HL-60/S4 treated with retinoic acid at 250 ng/mL for 4 days and 3 days (cell line): ENCODE measurements around the gene DOCK11.
"Not testable (repeated sequence)": the region's sequence is repeated elsewhere in the genome, so short reads cannot be mapped to it uniquely, and the experiment has no call there.

Source experiments
- in situ Hi-C: fragments of 300-500 bp; cut with MboI; formaldehyde crosslinking; loops from 2 replicates; pipeline ENCODE4 v1.7.0; 2022; ENCODE audit warnings: low sequenced_read_pairs

DOCK11 gene

DNA sequence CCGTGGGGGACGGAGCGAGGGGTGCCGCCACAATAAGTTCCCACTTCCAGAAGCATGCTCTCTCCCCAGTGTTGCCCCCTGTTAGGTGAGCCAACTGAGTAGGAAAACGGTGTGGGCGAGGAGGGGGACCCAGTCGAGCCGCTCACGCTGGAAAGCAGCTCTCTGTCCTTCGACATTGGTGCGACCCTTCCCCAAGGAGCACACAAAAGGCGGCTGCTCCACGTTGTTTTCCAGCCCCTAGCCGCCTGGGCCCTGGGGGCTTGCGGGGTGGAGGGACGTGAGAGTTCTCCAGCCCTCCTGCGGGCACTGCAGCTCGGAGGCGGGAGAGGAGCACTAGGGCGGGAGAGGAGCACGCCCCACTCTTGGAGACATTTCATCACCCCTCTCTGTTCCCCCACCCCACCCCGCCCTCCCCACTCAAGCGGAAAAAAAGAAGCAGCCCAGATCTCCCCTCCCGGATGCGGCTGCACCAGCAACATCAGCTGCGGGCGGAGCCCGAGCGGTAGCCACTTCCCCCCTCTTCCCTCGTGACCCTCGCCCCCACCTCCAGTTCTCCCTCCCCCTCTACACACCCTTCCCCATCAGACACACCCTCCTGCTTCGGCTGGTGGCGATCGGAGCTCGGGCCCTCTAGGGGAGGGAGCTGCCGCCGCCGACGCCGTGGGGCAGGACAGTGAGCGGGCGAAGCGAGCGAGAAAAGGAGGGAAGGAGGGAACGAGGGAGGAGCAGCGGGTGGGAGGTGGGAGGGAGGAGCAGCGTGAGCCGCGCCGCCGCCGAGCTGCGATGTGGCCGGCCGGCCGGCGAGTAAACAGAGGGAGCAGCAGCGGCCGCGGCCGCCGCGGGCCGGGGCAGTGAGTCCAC is at the start of gene DOCK11:
DOCK11 (plus strand) TSS at position 755 of the 861 bp plus-strand sequence. CDS start 157 bp downstream, outside the sequence.
- in situ Hi-C loops, result no loop called here

DNA sequence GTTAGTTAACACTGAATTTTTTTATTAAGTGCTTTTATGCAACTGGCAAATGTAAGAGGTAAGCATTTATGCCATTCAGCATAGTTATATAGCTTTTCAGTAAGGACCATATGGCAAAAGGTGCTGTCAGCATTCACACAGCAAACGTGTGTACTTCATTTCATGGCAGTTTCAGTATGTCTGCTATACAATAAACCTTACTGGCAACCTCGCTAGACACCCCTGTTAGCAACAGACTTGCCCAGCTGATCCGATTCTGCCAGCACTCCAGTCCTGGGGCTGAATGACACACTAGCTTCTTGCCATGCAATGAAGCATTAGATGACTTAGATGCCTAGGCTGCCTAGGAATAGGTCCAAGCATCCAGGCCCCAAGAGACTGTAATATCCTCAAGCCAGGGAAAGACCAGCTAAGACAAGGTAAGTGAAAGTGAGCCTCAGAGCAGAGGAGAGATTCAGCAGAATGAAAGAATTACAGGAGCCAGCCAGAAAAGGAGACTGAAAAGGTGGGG is 47.3 kb upstream of the DOCK11 start:
- in situ Hi-C loops, result no loop called here

DNA sequence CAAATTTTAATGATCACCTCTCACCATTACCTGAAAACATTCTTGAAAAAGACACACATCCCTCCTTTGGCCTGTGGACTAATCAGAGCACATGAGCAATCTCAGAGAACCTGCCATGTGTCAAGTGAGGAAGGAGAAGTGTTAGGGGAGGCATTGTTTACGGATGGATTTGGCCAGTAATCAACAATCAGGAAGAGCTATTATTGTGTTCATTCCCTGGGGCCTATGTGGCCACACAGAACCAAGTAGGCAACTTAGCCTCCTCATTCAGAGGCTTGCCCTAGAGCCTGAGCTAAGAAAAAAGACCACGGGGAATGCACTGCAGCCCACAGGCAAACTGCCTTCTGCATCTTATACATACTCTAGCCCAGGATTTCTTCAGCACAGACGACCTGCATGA is 40.6 kb upstream of the DOCK11 start:
- in situ Hi-C loops, result loop anchor here (25.0 kb wide), 1 partner anchor 132 kb away; no protein-coding TSS in a partner anchor

DNA sequence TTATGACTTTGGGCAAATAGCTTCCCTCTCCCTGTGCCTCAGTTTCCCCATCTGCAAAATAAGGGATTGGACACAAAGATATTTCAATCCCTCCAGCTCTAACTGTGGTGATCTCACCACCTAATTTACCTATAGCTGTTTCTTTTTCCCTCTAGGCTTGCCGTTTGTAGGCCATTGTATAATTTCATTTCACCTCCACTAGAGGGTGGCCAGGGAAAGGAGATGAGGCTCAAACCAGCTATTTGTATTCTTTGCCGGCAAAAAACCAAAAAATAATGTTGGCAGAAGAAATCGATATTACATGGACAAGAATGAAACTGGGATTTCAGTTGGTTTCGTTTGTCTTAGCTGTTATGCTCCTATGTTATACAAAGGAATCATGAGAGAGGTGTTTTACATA is 36.1 kb upstream of the DOCK11 start:
- in situ Hi-C loops, result loop anchor here (25.0 kb wide), 1 partner anchor 128 kb away; no protein-coding TSS in a partner anchor

DNA sequence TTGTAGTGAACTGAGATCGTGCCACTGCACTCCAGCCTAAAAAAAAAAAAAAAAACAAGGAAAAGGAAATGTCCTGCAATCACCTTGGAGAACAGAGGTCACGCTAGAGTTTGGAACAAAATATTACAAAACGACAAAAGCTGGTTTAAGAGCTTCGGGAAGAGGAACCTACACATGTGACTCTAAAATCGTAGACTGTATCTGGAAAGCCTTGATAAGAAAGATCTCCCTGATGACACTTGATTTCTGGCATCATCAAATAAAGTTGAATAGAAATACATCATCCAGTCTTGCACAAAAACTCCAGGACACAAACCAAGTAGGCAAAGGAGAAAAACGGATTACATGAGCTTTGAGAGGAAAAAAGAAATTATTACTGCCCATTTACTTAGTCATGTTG is 31.1 kb upstream of the DOCK11 start:
- in situ Hi-C loops, result loop anchor here (25.0 kb wide), 1 partner anchor 123 kb away; no protein-coding TSS in a partner anchor

DNA sequence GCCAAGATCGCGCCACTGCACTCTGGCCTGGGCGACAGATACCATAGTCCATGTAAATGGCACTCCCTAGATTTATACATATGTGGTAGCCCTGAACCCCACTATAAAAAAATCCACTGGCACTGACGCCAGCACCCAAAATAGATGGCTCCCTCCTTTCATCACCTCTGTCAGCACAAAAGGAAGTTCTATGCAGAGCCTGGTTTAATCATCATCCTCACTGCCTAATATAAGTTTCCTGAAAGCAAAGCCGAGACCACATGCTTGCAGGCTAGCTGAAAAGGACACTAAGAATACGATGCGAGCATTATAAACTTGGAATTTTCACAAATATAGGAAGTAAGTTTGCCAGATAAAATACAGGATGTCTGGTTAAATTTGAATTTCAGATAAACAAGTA is 27.5 kb upstream of the DOCK11 start:
- in situ Hi-C loops, result loop anchor here (25.0 kb wide), 1 partner anchor 119 kb away; no protein-coding TSS in a partner anchor

DNA sequence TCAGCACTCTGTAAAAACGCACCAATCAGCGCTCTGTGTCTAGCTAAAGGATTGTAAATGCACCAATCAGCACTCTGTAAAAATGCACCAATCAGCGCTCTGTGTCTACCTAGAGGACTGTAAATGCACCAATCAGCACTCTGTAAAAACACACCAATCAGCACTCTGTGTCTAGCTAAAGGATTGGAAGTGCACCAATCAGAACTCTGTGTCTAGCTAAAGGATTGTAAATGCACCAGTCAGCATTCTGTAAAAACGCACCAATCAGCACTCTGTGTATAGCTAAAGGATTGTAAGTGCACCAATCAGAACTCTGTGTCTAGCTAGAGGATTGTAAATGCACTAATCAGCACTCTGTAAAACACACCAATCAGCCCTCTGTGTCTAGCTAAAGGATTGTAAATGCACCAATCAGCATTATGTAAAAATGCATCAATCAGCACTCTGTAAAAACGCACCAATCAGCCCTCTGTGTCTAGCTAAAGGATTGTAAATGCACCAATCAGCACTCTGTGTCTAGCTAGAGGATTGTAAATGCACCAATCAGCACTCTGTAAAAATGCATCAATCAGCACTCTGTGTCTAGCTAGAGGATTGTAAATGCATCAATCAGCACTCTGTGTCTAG is 24.8 kb upstream of the DOCK11 start:
- in situ Hi-C loops, result loop anchor here (25.0 kb wide), 1 partner anchor 116 kb away; no protein-coding TSS in a partner anchor

DNA sequence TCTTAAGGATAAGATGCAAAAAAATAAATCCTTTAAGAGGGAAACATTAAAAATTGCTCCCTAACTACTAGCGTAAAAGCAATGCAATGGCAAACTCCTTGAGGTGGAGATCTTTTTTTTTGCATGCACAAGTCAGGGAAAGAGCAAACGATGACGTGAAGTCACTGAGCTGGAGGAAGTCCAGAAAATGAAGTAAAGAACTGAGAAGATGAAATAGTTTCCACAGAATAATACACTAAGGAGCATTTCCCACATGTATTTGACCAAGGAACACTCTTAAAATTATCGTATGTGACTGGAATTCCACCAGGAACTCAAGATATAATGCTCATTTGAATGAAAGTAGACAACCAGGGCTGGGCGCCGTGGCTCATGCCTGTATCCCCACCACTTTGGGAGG is 21.0 kb upstream of the DOCK11 start:
- in situ Hi-C loops, result loop anchor here (25.0 kb wide), 1 partner anchor 113 kb away; no protein-coding TSS in a partner anchor

DNA sequence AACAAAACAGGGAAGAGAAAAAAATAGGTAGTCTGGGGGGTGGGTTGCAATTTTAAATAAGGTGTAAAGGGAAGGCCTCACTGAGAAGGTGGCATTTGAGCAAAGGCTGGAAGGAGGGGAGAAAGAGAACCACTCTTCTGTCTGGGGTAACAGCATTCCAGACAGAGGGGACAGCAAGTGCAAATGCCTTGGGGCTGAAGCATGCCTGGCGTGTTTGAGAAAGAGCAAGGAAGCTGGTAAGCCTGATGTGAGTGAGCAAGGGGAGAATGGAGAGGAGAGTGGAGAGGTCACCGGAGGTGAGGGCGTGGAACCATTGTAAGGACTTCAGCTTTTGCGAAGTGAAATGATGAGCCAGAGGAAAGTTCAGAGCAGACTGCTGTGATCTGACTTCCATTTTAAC is 19.7 kb upstream of the DOCK11 start:
- in situ Hi-C loops, result no loop called here

DNA sequence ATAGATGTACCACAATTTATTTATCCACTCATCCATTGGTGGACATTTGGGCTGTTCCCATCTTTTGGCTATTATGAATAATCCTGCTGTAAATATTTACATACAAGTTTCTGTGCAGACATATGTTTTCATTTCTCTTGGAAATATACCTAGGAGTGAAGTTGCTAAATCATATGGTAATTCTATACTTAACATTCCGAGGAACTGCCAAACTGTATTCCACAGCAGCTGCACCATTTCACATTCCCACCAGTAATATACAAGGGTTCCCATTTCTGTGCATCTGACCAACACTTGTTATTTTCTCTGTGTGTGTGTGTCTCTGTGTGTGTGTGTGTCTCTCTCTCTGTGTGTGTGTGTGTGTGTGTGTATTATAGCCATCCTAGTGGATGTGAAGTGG is 15.4 kb upstream of the DOCK11 start:
- in situ Hi-C loops, result no loop called here

DNA sequence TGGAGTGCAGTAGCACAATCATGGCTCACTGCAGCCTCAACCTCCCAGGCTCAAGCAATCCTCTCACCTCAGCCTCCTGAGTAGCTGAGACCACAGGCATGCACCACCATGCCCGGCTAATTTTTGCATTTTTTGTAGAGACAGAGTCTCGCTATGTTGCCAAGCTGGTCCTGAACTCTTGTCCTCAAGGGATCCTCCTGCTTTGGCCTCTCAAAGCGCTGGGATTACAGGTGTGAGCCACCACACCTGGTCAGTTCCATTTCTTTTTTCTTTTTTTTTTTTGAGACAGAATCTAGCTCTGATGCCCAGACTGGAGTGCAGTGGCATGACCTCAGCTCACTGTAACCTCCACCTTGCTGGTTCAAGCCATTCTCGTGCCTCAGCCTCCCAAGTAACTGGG is 13.2 kb upstream of the DOCK11 start:
- in situ Hi-C loops, result not testable (repeated sequence)

DNA sequence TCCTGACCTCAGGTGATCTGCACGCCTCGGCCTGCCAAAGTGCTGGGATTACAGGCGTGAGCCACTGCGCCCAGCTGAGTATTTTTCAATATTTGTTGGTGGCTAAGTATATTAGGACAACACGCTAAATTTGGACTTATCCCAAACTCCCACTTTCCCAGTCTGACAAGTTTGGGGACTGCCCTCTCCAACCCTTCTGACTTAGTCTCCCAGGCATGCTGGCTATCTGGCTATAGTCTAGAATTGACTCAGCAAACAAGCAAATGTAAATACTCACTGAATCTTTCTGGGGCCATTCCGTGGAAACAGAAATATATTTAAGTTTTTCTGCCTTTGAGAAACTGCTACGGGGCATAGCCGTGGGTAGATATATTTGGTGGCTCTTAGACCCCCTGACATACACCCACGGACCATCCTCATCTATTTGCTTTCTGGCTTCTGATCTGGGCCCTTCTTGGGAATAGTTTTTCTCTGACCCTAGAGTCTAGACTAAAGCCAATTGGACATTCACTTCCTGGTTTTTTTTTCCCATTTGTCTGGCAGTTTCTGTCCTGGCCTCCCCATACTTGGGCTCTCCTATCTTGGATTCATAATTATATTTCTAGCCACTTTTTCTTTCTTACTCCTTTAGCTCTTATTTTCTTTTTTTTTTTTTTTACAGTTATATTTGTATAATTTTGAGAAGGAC is 11.3 kb upstream of the DOCK11 start:
- in situ Hi-C loops, result no loop called here

DNA sequence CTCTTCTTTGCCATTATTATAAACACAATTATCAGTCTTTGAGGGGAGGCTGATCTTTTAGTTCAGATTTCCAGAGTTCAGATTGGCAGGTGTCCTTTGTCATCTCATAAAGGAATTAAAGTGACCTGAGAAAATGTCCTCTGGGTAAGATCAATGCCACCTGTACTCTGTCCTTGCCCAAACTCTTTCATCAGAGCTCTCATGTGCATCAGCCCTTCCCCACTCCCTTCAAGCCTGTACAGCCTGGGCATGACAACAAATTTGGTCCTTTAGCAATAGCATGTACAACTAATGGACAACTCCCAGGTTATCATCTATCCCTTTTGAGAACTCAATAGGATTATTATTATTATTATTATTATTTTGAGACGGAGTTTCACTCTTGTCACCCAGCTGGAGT is 8.9 kb upstream of the DOCK11 start:
- in situ Hi-C loops, result not testable (repeated sequence)

DNA sequence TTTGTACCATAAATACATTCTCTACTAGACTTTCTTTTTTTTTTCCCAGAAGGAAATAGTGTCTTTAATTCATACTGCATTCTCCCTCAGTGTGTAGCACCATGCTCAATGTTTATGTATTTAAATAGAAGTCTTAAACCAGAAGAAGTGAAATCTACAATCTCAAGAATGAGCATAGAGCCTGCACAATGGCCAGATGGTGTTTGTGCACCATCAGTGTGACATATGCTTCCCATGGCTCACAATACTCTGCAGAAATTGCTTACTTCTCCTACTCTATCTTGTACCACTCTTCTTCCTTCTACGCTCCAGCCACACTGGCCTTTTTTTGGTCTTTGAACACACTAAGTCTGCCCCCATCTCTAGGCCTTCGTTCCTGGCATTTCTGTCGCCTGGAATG is 2.6 kb upstream of the DOCK11 start:
- in situ Hi-C loops, result no loop called here

DNA sequence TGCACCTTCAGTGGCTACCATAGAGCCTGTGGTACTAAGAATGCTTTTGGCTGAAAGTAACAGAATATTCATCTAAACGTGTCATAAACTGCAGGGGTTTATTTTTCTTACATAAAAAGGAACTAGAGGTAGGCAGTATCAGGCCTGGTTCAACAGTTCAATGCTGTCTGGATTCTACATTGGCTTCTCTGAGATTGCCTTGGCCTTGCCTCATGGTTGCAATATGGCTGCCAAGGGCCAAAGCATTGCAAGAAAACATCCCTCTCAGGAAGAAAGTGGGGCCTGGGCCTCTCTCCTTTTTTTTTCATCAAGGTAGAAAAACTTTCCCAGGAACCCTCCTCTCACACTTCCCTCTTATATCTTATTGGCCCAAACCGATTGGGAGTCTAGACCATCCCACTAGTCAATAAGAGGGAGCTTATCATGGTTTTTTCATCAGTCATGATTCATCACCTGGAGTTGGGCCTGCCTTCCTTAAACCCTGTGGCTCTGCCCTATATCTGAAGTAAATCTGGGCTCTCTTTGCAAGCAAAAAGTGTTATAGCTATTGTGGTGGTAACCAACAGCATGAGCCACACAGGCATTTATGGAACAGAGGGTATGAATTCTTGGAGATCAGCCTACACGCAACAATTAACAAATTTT is 1.8 kb upstream of the DOCK11 start:
- in situ Hi-C loops, result no loop called here

DNA sequence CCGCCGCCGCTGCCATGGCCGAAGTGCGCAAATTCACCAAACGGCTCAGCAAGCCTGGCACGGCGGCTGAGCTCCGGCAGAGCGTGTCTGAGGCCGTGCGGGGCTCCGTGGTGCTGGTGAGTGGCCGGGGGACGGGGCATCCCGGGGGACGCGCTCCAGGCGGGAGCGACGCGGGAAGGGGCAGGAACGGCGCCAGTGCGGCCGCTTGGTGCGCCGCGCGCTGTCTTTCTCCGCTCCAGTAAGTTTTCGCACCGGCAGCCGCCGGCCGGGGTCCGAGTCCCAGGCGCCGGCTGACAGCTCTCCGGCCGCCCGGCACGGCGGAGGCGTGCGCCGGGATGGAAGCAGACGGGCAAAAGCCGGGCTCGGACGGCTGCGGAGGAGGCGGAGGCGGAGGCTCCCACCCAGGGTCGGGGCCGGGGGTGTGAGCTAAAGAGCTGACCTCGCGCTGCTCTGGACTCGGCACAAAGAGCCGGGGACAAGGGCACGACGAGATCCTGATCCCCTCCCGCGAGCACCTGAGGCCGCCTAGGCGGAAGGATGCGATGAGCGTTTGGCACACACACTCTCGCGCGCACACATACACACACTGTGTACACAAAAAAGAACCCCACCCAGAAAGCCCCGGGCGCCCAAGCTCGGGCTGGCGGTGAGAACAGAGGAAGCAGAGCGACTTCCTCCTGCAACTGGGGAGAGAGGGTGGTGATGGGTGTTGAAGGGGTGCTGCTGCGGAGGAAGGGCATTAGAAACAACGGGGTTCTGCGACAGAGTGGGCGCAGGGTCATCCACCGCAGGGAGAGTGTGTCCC is 545 bp downstream of the DOCK11 start:
- in situ Hi-C loops, result no loop called here

DNA sequence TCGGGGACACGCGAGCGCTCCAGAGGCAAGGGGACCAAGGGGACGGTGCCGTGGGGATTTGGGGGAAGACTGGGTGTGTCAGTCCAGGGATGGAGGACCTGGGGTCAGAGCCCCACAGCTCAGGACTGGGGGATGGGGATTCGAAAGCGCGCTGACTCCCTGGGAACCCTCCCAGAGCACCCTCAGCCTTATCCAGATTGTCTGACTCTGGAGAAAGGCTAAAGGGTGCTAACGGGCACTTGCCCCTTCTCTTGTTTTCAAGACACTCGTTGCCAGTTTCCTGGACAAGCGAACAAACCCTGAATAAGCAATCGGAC is 1.1 kb downstream of the DOCK11 start:
- in situ Hi-C loops, result no loop called here

DNA sequence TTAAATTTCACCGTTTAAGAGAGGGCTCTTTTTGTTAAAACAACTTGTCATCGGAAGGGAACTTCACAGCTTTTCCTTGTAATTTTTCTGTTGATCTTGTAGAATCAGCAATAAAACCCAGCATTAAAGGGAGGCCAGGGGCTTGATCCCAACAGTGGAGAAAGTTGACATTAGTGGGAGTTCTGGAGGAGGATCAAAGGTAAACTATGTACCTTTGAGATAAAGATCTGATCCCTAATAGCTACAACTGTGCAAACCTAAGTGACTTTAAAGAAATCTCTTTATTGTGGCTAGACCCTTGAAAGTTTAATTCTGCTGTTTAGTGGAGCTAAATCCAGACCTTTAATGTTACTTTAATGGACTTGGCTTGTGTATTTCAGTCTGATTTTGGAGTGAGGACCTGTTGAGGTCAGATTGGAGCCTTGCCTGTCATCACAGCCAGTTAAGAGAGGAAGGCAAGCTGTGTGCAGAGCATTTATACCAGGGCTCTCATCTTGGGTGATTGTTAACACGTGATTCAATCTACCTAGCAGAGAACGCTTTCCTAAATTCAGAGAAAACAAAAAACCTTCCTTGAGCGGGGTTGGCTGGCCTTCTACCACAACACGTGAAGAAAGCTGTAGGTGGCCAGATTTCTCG is 1.7 kb downstream of the DOCK11 start:
- in situ Hi-C loops, result no loop called here

DNA sequence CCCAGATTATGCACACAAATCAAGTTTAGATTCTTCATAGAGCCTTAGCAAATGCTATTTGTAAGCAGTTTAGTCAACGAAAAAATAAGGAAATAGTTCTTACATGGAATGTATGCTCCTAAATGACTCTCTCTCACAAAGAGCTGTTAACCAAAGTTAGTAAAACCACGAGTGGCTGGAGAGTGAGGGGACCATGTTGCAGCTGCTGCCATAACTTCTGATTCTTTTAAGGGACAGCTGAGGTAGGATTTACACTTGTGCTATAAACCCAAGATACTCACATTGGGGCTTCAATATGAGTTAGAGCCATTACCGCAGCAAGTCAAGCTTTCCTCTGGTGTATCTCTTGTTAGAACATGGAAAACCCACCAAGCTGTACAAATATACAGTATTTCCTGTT is 2.7 kb downstream of the DOCK11 start:
- in situ Hi-C loops, result no loop called here

DNA sequence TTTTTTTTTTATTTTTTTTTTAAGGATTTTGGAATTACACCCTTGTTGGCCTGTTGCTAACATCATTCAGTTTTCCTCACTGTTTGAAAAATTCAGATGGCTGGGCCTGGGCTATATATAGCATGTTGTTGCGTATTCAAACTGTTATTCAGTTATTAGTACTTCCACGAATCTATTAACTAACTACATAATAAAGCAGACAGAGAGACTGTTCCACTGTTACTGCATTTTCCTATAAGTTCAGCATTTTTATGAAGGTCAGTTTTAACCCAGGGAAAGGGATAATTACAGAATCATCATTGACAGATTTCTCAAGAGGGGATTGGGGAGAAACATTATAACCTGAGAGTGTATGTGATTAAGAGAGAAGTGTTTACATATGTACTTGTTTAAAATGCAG is 3.1 kb downstream of the DOCK11 start:
- in situ Hi-C loops, result no loop called here
